ENCODE results near the gene CPSF7.
"Not testable (repeated sequence)": the region's sequence is repeated elsewhere in the genome, so short reads cannot be mapped to it uniquely, and the experiment has no call there.

Gene CPSF7

GRCh38 chr11:61430839-61431238 lies 1.1 kb upstream of the CPSF7 start:
- not testable (repeated sequence) for DNase-seq

DNA sequence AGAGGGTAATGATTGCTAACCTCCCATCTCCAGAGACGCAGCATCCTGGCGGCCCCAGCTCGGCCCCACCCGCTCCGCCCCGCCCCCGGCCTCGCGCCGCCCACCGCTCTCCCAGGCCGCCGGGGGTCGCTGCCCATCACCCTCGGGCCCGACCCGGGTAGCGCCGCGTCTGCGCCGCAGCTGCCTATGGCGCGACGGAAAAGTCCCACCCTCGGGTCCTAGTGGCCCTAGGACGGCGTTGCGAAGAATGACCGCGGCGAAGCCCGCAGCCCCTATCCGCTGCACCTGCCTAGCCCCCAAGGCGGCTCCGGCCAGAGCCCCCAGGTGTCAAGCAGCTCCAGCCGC lies 457 bp downstream of the CPSF7 start:
- peak; percentile 52 for DNase-seq

- no peak for DNase-seq
Observed at GRCh38 chr11:61425367-61426131, 4.2 kb downstream of the CPSF7 start.

- no peak for DNase-seq
Observed at GRCh38 chr11:61422226-61422625, 7.5 kb downstream of the CPSF7 start.

DNA sequence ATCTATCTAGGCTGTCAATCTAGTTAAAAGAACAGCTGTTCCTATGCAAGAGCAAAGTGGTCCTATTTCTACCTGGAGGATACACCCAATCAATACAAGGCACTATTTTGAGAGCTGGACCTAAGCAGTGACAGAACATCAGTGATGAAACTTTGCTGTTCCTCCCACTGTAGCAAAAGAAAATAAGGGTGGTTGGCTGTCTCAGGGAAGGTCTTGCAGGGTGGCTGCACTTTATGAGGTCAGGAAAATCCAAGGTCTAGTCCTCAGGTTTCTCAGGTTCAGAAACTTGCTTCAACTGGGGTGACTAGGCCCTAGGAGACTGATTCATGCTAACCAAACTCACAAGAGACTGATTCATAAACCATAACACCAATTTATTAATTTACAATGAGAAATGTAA lies 11.6 kb downstream of the CPSF7 start:
- DNase-seq: no peak

- no peak for DNase-seq
Observed at GRCh38 chr11:61417670-61418069, 12.1 kb downstream of the CPSF7 start.

- no peak for DNase-seq
Observed at GRCh38 chr11:61416941-61417340, 12.8 kb downstream of the CPSF7 start.

- DNase-seq: no peak
Observed at GRCh38 chr11:61415381-61415780, 14.4 kb downstream of the CPSF7 start.

GRCh38 chr11:61414547-61414946 lies 15.2 kb downstream of the CPSF7 start:
- no peak for DNase-seq

GRCh38 chr11:61413496-61413895 lies 16.3 kb downstream of the CPSF7 start:
- peak; percentile 8 for DNase-seq

DNA sequence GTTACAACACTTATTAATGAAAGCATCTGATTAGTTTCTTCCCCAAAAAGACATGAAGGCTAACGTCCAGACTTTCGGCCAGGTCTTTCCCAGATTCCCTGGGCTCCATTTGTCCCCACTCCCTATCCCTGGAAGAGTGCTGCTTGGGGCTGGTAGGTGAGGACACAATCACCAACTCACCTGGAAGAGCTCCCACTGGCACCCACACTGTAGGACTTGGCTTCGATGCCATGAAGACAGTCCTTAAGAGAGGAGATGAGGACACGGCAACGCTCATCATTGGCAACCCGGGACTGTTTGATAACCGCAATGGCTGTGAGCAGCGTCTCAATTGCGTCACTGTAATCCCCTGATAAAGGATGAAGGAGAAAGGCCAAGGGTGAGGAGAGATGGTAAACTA lies 18.2 kb downstream of the CPSF7 start:
- no peak for DNase-seq

DNA sequence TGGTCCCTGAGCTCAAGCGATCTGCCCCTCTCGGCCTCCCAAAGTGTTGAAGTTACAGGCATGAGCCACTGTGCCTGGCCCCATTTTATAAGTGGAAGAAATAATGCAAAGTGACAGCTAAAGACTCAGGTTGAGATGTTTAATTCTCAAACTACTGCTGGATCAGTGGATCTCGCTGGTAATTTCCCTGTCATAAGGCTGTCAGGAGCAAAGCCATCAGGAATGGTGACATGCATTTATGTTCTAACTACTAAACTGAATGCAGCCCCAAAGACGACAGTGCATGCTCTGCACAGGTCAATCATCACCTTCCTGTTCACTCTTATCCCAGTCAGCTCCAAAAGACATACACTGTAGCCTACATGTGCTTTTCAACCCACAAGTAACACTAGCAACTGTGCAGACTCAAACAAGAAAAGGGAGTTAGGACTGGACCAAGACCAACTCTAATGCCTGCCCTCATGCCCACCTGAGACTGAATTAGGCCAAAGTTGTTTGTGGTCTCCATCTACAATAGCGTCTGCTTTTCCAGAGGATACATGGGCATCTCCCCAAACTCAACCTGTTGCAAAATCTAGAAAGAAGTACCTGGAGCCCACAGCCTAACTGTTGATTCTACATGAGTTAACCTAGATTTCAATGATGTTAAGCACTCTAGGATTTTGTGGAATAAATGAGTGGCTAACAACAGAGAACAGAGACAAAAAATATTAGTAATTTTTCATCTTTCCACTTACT lies 22.6 kb downstream of the CPSF7 start:
- no peak for DNase-seq

DNA sequence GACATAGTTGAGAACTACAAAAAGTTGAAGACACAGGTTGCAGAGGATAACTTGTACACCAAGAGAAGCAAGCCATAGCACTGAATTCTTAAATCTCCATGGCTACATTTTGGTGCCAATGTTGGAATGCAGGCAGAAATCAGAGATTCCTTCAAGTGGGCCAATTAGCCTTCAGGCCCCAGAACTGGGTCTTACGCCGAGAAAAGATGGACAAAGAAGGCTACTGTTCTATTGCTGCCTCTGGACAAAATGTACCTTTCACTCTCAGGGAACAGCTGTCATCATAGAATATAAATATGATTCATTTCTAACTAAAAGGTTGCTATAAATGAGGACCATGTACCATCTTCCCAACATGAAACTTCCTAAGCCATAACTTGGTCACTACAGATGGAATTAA lies 23.7 kb downstream of the CPSF7 start:
- DNase-seq: no peak

GRCh38 chr11:61404641-61405040 lies 25.1 kb downstream of the CPSF7 start:
- no peak for DNase-seq

- DNase-seq: no peak
Observed at GRCh38 chr11:61404103-61404502, 25.7 kb downstream of the CPSF7 start.

GRCh38 chr11:61403658-61404057 lies 26.1 kb downstream of the CPSF7 start:
- DNase-seq: no peak

- no peak for DNase-seq
Observed at GRCh38 chr11:61401573-61401972, 28.2 kb downstream of the CPSF7 start.

- DNase-seq: no peak
Observed at GRCh38 chr11:61401173-61401572, 28.6 kb downstream of the CPSF7 start.

GRCh38 chr11:61392981-61393595 lies 36.7 kb downstream of the CPSF7 start:
- DNase-seq: peak; percentile 40

DNA sequence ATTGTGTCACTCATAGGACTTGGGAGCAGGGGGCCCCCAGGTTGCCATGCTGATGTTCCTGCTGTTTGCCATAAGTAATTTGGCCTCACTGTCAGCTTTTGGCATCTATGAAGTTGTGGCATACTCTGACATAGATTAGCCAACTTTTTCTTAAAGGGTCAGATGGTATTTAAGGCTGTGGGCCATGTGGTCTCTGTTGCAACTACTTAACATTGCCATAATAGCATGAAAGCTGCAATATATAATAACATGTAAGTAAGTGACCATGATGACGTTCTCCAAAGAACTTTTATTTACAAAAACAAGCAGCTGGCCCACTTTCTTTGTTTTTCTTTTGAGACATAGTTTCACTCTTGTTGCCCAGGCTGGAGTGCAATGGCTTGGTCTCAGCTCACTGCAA lies 39.6 kb downstream of the CPSF7 start:
- no peak for DNase-seq

DNA sequence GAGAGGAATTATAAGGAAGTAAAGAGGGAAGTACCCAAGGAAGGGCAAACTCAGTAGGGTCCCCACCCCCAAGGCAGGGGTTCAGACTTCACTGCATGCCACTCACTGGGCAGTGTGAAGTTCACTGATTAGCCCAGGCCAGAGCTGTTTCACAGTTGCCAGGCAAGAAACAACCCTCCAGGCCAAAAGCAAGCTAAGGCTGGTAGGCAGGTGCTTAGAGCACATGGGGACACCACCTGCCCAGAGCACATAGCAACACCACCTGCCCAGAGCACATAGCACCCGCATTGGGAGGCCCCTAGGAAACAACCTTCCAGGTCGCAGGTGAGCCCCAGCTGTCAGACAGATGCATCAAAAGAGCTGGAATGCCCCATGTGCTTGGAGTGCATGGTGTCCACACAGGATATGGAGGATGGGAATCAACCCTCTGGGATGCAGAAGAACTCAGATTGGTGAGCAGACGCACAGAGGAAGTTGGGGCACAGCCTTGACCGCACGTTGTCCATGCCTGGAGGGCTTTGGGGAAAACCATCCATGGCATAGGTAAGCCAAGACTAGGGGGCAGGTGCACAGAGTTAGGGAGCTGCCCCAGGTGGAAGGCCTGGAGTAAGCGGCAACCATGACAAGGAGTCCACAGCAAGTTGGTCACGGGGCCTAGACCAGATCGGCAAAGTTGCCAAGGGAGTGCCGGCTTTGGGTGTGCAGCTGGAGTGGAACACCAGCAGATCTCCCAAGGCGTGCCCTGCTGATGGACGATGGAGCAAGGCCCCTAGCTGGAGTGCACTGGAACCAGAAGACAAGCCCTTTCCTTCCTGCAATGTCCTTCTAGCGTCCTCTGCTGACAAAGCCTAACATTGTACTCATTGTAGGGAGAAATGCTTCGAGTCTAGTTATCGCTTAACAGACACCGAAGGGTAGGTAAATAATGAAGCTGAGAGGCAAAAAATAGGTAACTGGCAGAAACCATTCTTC lies 45.2 kb downstream of the CPSF7 start:
- DNase-seq: peak; percentile 22

DNA sequence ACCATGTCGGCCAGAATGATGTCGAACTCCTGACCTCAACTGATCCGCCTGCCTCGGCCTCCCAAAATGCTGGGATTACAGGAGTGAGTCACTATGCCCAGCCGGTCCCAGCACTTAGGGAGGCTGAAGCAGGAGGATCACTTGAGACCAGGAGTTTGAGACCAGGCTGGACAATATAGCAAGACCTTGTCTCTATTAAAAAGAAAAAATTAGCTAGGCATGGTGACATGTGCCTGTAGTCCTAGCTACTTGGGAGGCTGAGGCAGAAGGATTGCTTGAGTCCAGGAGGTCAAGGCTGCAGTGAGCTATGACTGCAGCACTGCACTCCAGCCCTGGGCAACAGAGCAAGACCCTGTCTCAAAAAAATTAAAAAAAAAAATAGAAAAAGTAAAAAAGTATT lies 45.9 kb downstream of the CPSF7 start:
- not testable (repeated sequence) for DNase-seq

DNA sequence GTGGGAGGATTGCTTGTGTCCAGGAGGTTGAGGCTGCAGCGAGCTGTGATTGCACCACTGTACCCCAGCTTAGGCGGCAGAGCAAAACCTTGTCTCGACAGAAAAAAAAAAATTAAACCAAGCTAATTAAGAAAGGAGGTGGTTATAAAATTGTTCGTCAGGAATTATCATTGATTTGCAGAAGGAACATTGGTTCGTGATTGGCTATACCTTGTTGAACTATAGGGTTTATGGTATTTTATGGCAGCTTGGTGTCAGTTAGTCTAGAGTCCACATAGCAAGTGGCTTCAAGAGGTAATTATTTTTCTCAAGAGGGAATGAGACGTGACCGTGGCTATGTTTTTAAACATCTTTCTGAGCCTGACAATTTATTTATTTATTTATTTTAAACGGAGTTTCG lies 48.9 kb downstream of the CPSF7 start:
- DNase-seq: no peak
